Right lobe of liver (tissue), 4 donors: ENCODE results near the gene AVPR2.

Experiments used
- CTCF ChIP-seq, 4 donors: fragments of 200-600 bp in 3 of 4; fragments of 450-650 bp in 1 of 4; IDR thresholded peaks; one replicate each; pipeline versions ENCODE4 v1.5.1 to v1.8.0; 2016 to 2022; ENCODE audit warnings: antibody characterized with exemption in 4 of 4, mild to moderate bottlenecking in 2 of 4
- POLR2A ChIP-seq: fragments of 450-650 bp; IDR thresholded peaks from one replicate; pipeline ENCODE4 v1.6.1; 2017; ENCODE audit warnings: antibody characterized with exemption, mild to moderate bottlenecking
- donor health status: DM: no; HTN: no; CAD: no.
- donor health status: DM: no; HTN: no; CAD: no.
- donor health status: DM: no; HTN: yes; CAD: no.

- no peak for TF ChIP-seq CTCF (IDR thresholded peaks at IDR 0.05)
- no peak for TF ChIP-seq POLR2A
These were observed 17.3 kb downstream of the AVPR2 start for GRCh38 chrX:153921511-153922446.
